Esophagus squamous epithelium (tissue), 5 donors: Measurements from ENCODE around the gene PDS5B. TPM values are rescaled to one million over a fixed set of nuclear protein-coding genes. Genes with fewer than 3 reads are reported as not detected.
"Not testable (repeated sequence)": the region's sequence is repeated elsewhere in the genome, so short reads cannot be mapped to it uniquely, and the experiment has no call there.

ENCODE experiments used
- DNase-seq: peaks from one replicate; lab custom pipeline; 2025; lab: John Stamatoyannopoulos, UW
- H3K27ac ChIP-seq, 4 donors: fragments of 200-600 bp; sonication (generic); one replicate each; pipeline ENCODE4 v1.5.1; 2016 to 2019; ENCODE audit warnings: mild to moderate bottlenecking in 1 of 4
- H3K27me3 ChIP-seq, 4 donors: fragments of 200-600 bp; sonication (generic); 1 replicate in 3 of 4; 2 replicates in 1 of 4; pipeline versions ENCODE4 v1.5.1 to v1.6.0; 2017 to 2021; ENCODE audit warnings: antibody characterized with exemption in 1 of 4
- H3K36me3 ChIP-seq, 3 donors: fragments of 200-600 bp; sonication (generic); one replicate each; pipeline ENCODE4 v1.5.1; 2016 to 2019
- H3K4me1 ChIP-seq, 3 donors: fragments of 200-600 bp; sonication (generic); one replicate each; pipeline ENCODE4 v1.5.1; 2017 to 2019
- H3K4me3 ChIP-seq, 4 donors: fragments of 200-600 bp; sonication (generic); 1 replicate in 3 of 4; 2 replicates in 1 of 4; pipeline ENCODE4 v1.5.1; 2016 to 2019; ENCODE audit warnings: mild to moderate bottlenecking in 2 of 4, moderate library complexity in 1 of 4
- H3K9me3 ChIP-seq, 3 donors: fragments of 200-600 bp; sonication (generic); one replicate each; pipeline ENCODE4 v1.5.1; 2016 to 2019
- POLR2A ChIP-seq, 4 donors: fragments of 450-650 bp; IDR thresholded peaks; one replicate each; pipeline ENCODE4 v1.6.1; 2017; ENCODE audit warnings: antibody characterized with exemption in 4 of 4, mild to moderate bottlenecking in 4 of 4, moderate library complexity in 3 of 4
- WGBS, 2 donors: methylation state at CpG; one replicate each; pipeline ENCODE4 v1.1.5; 2018; 5-methylcytosine and 5-hydroxymethylcytosine counted together
- intact Hi-C: fragments of 100-400 bp; cut with DNase I; formaldehyde crosslinking; loops from one replicate; pipeline ENCODE4 v1.15.0; 2022
- total RNA-seq, 4 donors: library from RNA; depleted of rRNA; stranded (reverse); fragments of >200 nt; gene quantifications; one replicate each; pipeline ENCODE4 v1.1.0, GENCODE V29; 2016
- TF ChIP-seq, protein P1 (sequence below), 6 experiments: fragments of 450-650 bp in 4 of 6; fragments of 200-600 bp in 2 of 6; sonication (generic) in 2 of 6; IDR thresholded peaks; one replicate each; pipeline ENCODE4 v1.5.1; 2016 to 2019; ENCODE audit warnings: antibody characterized with exemption in 6 of 6, mild to moderate bottlenecking in 4 of 6, moderate library complexity in 4 of 6
- donor health status: DM: yes; HTN: yes; CAD: no.

The PDS5B gene
- total RNA-seq, 4 donors from 2014 or later, result 8.9 to 23.5 (median 15.1) TPM

DNA sequence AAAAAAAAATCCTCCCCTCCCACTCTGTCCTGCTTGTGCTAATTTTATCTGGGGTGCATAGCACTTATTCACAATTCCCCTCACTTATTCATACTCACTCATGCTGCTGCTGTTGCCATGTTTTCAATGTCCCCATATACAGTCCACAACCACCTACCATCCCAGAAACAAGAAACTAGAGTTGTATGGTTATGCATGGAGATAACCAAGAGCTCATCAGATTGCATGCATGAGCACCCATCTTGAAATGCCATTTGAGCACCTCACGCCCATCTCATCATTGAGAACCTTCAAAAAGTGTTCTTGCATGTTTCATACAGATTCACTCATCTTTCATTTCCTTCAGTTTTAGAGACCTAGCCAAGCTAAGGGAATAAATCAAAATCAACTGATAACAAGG, 32.5 kb upstream of the PDS5B start:
- no peaks in the 10 kb centered on the region for H3K9me3 ChIP-seq
- H3K27ac ChIP-seq, result no peak overlapping the region
- WGBS, 2 donors, result 71 to 75% methylated on average over 1 of the region's 1 CpG
- intact Hi-C loops, result no loop called here
- DNase-seq, result no peak
- H3K36me3 ChIP-seq, result no peaks in the 10 kb centered on the region
- H3K27me3 ChIP-seq, result no peaks in the 10 kb centered on the region
- TF ChIP-seq, protein P1, sequence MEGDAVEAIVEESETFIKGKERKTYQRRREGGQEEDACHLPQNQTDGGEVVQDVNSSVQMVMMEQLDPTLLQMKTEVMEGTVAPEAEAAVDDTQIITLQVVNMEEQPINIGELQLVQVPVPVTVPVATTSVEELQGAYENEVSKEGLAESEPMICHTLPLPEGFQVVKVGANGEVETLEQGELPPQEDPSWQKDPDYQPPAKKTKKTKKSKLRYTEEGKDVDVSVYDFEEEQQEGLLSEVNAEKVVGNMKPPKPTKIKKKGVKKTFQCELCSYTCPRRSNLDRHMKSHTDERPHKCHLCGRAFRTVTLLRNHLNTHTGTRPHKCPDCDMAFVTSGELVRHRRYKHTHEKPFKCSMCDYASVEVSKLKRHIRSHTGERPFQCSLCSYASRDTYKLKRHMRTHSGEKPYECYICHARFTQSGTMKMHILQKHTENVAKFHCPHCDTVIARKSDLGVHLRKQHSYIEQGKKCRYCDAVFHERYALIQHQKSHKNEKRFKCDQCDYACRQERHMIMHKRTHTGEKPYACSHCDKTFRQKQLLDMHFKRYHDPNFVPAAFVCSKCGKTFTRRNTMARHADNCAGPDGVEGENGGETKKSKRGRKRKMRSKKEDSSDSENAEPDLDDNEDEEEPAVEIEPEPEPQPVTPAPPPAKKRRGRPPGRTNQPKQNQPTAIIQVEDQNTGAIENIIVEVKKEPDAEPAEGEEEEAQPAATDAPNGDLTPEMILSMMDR (IDR thresholded peaks at IDR 0.05), result no peak
- TF ChIP-seq POLR2A (IDR thresholded peaks at IDR 0.05), result no peak
- no peak overlapping the region for H3K4me3 ChIP-seq
- no peaks in the 10 kb centered on the region for H3K4me1 ChIP-seq

DNA sequence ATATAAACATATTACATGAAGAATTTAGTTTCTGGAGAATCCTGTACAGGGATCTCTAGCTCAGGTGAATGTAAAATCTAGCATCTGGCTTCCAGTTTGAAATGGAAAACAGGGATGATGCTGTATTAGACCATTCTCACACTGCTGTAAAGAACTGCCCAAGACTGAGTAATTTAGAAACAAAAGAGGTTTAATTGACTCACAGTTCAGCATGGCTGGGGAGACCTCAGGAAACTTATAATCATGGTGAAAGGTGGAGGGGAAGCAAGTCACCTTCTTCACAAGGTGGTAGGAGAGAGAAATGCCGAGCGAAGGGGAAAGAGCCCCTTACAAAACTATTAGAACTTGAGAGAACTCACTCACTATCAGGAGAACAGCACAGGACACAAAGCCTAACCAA, 30.6 kb upstream of the PDS5B start:
- no peaks in the 10 kb centered on the region for H3K36me3 ChIP-seq
- 92 to 100% methylated on average over 2 of the region's 2 CpGs for WGBS, 2 donors
- DNase-seq, result no peak
- no peak for TF ChIP-seq POLR2A (IDR thresholded peaks at IDR 0.05)
- TF ChIP-seq, protein P1 (IDR thresholded peaks at IDR 0.05), result no peak
- no peak overlapping the region for H3K4me3 ChIP-seq
- H3K27ac ChIP-seq, result no peak overlapping the region
- no peaks in the 10 kb centered on the region for H3K4me1 ChIP-seq
- intact Hi-C loops, result no loop called here
- H3K9me3 ChIP-seq, result no peaks in the 10 kb centered on the region
- no peaks in the 10 kb centered on the region for H3K27me3 ChIP-seq

DNA sequence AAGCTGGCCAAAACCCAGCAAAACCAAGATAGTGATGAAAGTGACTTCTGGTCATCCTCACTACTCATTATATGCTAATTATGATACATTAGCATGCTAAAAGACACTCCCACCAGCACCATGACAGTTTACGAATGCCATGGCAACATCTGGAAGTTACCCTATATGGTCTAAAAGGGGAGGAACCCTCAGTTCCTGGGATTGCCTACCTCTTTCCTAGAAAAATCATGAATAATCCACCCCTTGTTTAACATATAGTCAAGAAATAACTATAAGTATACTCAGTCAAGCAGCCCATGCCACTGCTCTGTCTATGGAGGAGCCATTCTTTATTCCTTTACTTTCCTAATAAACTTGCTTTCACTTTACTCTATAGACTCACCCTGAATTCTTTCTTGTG, 25.4 kb upstream of the PDS5B start:
- H3K36me3 ChIP-seq, H3K27me3 ChIP-seq, DNase-seq, H3K27ac ChIP-seq, H3K4me3 ChIP-seq, intact Hi-C loops, H3K4me1 ChIP-seq: not testable (repeated sequence)
- 89 to 94% methylated on average over 1 of the region's 1 CpG for WGBS, 2 donors
- peaks cover 0 to 12% (median 3%) of the 10 kb centered on the region in 3 donors for H3K9me3 ChIP-seq

DNA sequence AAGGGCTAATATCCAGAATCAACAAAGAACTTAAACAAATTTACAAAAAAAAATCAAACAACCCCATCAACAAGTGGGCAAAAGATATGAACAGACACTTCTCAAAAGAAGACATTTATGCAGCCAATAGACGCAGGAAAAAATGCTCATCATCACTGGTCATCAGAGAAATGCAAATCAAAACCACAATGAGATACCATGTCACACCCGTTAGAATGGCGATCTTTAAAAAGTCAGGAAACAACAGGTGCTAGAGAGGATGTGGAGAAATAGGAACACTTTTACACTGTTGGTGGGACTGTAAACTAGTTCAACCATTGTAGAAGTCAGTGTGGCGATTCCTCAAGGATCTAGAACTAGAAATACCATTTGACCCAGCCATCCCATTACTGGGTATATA, 10.6 kb upstream of the PDS5B start:
- H3K4me3 ChIP-seq, intact Hi-C loops, H3K9me3 ChIP-seq, DNase-seq, H3K4me1 ChIP-seq, H3K27me3 ChIP-seq, H3K36me3 ChIP-seq, H3K27ac ChIP-seq: not testable (repeated sequence)
- 88% methylated on average over 4 of the region's 4 CpGs for WGBS, 2 donors

DNA sequence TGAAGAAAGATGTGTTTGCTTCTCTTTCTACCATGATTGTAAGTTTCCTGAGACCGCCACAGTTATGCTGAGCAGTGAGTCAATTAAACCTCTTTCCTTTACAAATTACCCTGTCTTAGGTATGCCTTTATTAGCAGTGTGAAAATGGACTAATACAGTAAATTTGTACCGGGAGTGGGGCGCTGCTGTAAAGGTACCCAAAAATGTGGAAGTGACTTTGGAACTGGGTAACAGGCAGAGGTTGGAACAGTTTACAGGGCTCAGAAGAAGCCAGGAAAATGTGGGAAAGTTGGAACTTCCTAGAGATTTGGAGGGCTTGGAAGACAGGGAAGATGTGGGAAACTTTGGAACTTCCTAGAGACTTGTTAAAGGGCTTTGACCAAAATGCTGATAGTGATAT, 9.2 kb upstream of the PDS5B start:
- Histone ChIP-seq H3K4me3 (no peak overlapping the region), H3K27ac (no peak overlapping the region), H3K27me3 (no peaks in the 10 kb centered on the region), H3K9me3 (peaks cover 0 to 7% (median 5%) of the 10 kb centered on the region in 3 donors), H3K36me3 (no peaks in the 10 kb centered on the region), H3K4me1 (no peaks in the 10 kb centered on the region)
- intact Hi-C loops, result no loop called here
- DNase-seq, result no peak
- no peak for TF ChIP-seq POLR2A (IDR thresholded peaks at IDR 0.05)
- TF ChIP-seq, protein P1 (IDR thresholded peaks at IDR 0.05), result no peak
- 94 to 100% methylated on average over 2 to 3 of the region's 3 CpGs for WGBS, 2 donors

DNA sequence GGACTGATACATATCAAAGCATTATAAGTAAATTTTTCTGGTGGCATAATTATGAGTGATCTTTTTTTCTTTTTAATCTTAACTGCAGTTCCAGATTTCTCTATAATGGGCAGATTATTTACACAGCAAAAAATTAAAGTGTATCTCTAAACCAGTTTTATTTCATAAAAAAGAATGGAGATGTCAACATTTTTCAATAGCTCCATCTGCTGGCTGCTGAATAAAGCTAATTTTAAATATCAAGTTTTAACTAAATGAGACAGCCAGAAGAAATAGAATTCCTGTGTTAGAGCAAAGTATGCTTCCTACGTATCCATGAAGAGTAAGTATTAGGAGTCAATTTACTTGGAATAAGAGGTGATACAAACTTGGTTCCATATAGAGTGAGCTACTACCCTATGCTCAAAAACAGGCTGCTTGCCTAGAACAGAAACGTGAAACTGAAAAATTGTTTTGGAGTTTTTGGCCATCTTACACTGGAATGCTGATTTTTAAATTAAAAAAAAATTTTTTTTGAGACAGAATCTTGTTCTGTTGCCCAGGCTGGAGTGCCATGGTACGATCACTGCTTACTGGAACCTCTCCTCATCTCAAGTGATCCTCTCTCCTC, 5.0 kb upstream of the PDS5B start:
- no peak for TF ChIP-seq POLR2A (IDR thresholded peaks at IDR 0.05)
- TF ChIP-seq, protein P1 (IDR thresholded peaks at IDR 0.05), result peak; percentile 31 to 61 (median 46)
- DNase-seq, result no peak
- WGBS, 2 donors, result 35 to 40% methylated on average over 3 of the region's 3 CpGs

More for the DNA sequence above, 5.0 kb upstream of the PDS5B start:
- peaks cover 0 to 9% (median 4%) of the 10 kb centered on the region in 3 donors for H3K4me1 ChIP-seq
- H3K36me3 ChIP-seq, result no peaks in the 10 kb centered on the region
- no peak overlapping the region for H3K27ac ChIP-seq
- intact Hi-C loops, result loop anchor here (10.0 kb wide), 1 partner anchor 46 kb away; the partner anchor contains the start of gene N4BP2L2
- peaks cover 0 to 7% (median 5%) of the 10 kb centered on the region in 3 donors for H3K9me3 ChIP-seq
- H3K4me3 ChIP-seq, result no peak overlapping the region
- H3K27me3 ChIP-seq, result no peaks in the 10 kb centered on the region
